HepG2 (cell line): Measurements from ENCODE around the gene BEST2. TPM values are rescaled to one million over a fixed set of nuclear protein-coding genes. Genes with fewer than 3 reads are reported as not detected.

Source experiments
- MED13 ChIP-seq: sonication (generic); formaldehyde crosslinking; IDR thresholded peaks from 2 replicates; pipeline ENCODE4 v1.5.0; 2020; ENCODE audit warnings: missing genetic modification reagents
- NCOR1 ChIP-seq: fragments of 200-600 bp; sonication (generic); IDR thresholded peaks from 2 replicates; pipeline ENCODE4 v1.7.0; 2017; ENCODE audit warnings: antibody characterized with exemption, low read length, borderline replicate concordance
- NFE2L1 ChIP-seq: sonication (generic); formaldehyde crosslinking; IDR thresholded peaks from 2 replicates; pipeline ENCODE4 v1.4.0; 2020; ENCODE audit warnings: missing genetic modification reagents, mild to moderate bottlenecking, borderline replicate concordance
- POGZ ChIP-seq: sonication (generic); formaldehyde crosslinking; IDR thresholded peaks from 2 replicates; pipeline ENCODE4 v1.4.0; 2020; ENCODE audit warnings: mild to moderate bottlenecking, missing genetic modification reagents
- RFXAP ChIP-seq: sonication (generic); formaldehyde crosslinking; IDR thresholded peaks from 2 replicates; pipeline ENCODE4 v1.4.0; 2020; ENCODE audit warnings: missing genetic modification reagents, borderline replicate concordance
- SMAD3 ChIP-seq: sonication (generic); formaldehyde crosslinking; IDR thresholded peaks from 2 replicates; pipeline ENCODE4 v1.4.0; 2020; ENCODE audit warnings: missing genetic modification reagents
- SNRNP70 ChIP-seq: fragments of 200-400 bp; formaldehyde crosslinking; IDR thresholded peaks from 2 replicates; pipeline ENCODE4 v1.6.1; 2017; ENCODE audit warnings: mild to moderate bottlenecking, low read depth, low read length, moderate library complexity
- SOX5 ChIP-seq: IDR thresholded peaks from 2 replicates; pipeline ENCODE4 v1.6.1; 2016; ENCODE audit warnings: borderline replicate concordance
- ZFY ChIP-seq: sonication (generic); formaldehyde crosslinking; IDR thresholded peaks from 2 replicates; pipeline ENCODE4 v1.4.0; 2020; ENCODE audit warnings: missing genetic modification reagents
- ZHX2 ChIP-seq, 2 experiments: sonication (generic) in 1 of 2; formaldehyde crosslinking in 1 of 2; IDR thresholded peaks; 2 replicates each; pipeline versions ENCODE4 v1.6.1 to v1.9.0; 2014 to 2022; ENCODE audit warnings: antibody characterized with exemption in 1 of 2, borderline replicate concordance in 1 of 2, inconsistent platforms in 1 of 2, low read depth in 1 of 2, missing genetic modification reagents in 1 of 2
- ZNF232 ChIP-seq: sonication (generic); formaldehyde crosslinking; IDR thresholded peaks from 2 replicates; pipeline ENCODE4 v1.4.0; 2020; ENCODE audit warnings: missing genetic modification reagents, borderline replicate concordance
- ZNF572 ChIP-seq: sonication (generic); formaldehyde crosslinking; IDR thresholded peaks from 2 replicates; pipeline ENCODE4 v1.5.1; 2020; ENCODE audit warnings: mild to moderate bottlenecking, missing genetic modification reagents
- ZNF788 ChIP-seq: sonication (generic); formaldehyde crosslinking; IDR thresholded peaks from 2 replicates; pipeline ENCODE4 v1.5.0; 2020; ENCODE audit warnings: mild to moderate bottlenecking, missing genetic modification reagents, borderline replicate concordance
- ZNF83 ChIP-seq: sonication (generic); formaldehyde crosslinking; IDR thresholded peaks from 2 replicates; pipeline ENCODE4 v1.4.0; 2020; ENCODE audit warnings: missing genetic modification reagents, mild to moderate bottlenecking, borderline replicate concordance
- polyA plus RNA-seq, 8 experiments: library from polyadenylated mRNA; depleted of rRNA in 3 of 8; stranded (reverse) in 7 of 8; unstranded in 1 of 8; fragments of >200 nt; fragmentation: Illumina TruSeq in 4 of 8; extraction: Trizol in 4 of 8; gene quantifications; 2 replicates each; pipeline versions ENCODE4 v1.2.1 to v1.2.3, GENCODE V29; 2011 to 2016; ENCODE audit warnings: low read depth in 4 of 8, missing spikeins in 1 of 8, mixed read lengths in 1 of 8; ENCODE audit not compliant: insufficient read depth in 1 of 8
- total RNA-seq, 5 experiments: library from RNA; depleted of rRNA; stranded (reverse); fragments of >200 nt; fragmentation: Illumina TruSeq; extraction: Trizol; gene quantifications; 2 replicates each; pipeline ENCODE4 v1.2.3, GENCODE V29; 2016; ENCODE audit warnings: low read depth in 1 of 5
- TF ChIP-seq, protein P1 (sequence below): IDR thresholded peaks from 2 replicates; pipeline ENCODE4 v1.6.1; 2016
- TF ChIP-seq, protein P2 (sequence below): sonication (generic); formaldehyde crosslinking; IDR thresholded peaks from 2 replicates; pipeline ENCODE4 v1.8.0; 2022; ENCODE audit warnings: mild to moderate bottlenecking, missing genetic modification reagents, moderate library complexity
- TF ChIP-seq, protein P3 (sequence below): sonication (generic); formaldehyde crosslinking; IDR thresholded peaks from 2 replicates; pipeline ENCODE4 v1.4.0; 2020; ENCODE audit warnings: missing genetic modification reagents

BEST2 gene
- total and polyA plus RNA-seq, 2 of the 13 experiments (the other 11 are each of a cell fraction or from before 2014, with no cell fraction given): not detected

DNA sequence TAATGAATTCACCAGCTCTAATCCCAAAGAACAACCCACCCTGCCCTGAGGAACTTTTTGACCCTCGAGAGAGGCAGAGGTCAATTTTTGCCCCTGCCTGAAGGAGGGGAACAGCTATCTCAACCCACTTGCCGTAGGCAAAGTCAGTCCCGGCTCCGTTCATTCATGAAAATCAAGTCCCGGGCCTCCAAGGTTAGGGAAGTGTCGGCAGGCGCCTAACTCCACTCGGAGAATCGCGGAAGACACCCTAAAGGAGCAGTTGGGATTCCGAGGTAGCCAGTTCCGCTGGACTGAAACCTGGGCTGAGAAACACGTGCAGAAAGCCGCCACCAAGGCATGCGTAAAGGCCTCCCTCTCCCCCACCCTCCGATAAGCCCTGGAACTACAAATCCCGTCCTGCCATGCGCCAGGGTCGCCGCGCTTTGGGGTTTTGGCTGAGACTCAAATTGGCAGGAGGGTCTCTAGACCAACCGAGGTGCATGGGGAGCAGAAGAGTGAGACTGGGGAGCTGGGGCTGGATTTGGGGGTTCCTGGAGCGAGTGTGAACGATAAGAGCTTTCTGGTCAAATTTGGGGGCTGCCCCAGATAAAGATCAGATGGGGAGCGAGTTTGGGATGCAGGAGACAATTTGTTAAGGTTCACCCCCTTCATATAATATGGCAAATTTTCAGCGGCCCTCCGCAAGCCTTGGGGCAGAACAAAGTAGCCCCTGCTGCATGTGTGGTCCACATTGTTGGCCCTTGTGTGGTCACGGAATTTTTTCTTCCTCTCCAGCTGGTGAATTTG lies 27.8 kb upstream of the BEST2 start, which contains the start of gene TNPO2 (continued):
- no peak for TF ChIP-seq NCOR1
- TF ChIP-seq, protein P1, sequence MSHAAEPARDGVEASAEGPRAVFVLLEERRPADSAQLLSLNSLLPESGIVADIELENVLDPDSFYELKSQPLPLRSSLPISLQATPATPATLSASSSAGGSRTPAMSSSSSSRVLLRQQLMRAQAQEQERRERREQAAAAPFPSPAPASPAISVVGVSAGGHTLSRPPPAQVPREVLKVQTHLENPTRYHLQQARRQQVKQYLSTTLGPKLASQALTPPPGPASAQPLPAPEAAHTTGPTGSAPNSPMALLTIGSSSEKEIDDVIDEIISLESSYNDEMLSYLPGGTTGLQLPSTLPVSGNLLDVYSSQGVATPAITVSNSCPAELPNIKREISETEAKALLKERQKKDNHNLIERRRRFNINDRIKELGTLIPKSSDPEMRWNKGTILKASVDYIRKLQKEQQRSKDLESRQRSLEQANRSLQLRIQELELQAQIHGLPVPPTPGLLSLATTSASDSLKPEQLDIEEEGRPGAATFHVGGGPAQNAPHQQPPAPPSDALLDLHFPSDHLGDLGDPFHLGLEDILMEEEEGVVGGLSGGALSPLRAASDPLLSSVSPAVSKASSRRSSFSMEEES (CRISPR knock-in tag): no peak; the same call in 1 of the 2 replicates
- no peak for TF ChIP-seq SNRNP70
- peak; percentile 85 for TF ChIP-seq ZFY (CRISPR knock-in tag)
- peak; percentile 68; the same call in 1 of the 2 replicates for TF ChIP-seq ZNF788 (CRISPR knock-in tag)
- TF ChIP-seq ZNF83 (CRISPR knock-in tag): no peak
- no peak for TF ChIP-seq ZHX2 (IDR thresholded peaks at IDR 0.05; ENCODE audit: low read depth)
- TF ChIP-seq ZHX2 (CRISPR knock-in tag; IDR thresholded peaks at IDR 0.05; ENCODE audit: borderline replicate concordance): no peak
- TF ChIP-seq NFE2L1 (CRISPR knock-in tag): no peak
- no peak for TF ChIP-seq ZNF572
- no peak; the same call in 1 of the 2 replicates for TF ChIP-seq RFXAP (CRISPR knock-in tag)
- TF ChIP-seq, protein P2, sequence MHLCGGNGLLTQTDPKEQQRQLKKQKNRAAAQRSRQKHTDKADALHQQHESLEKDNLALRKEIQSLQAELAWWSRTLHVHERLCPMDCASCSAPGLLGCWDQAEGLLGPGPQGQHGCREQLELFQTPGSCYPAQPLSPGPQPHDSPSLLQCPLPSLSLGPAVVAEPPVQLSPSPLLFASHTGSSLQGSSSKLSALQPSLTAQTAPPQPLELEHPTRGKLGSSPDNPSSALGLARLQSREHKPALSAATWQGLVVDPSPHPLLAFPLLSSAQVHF: no peak
- no peak for TF ChIP-seq SOX5 (CRISPR knock-in tag)
- 0 out of 2 replicates have a peak, but pooled peaks have one; percentile 4 for TF ChIP-seq POGZ (CRISPR knock-in tag)
- peak; percentile 80 for TF ChIP-seq SMAD3 (CRISPR knock-in tag)
- no peak for TF ChIP-seq ZNF232 (CRISPR knock-in tag)
- TF ChIP-seq, protein P3, sequence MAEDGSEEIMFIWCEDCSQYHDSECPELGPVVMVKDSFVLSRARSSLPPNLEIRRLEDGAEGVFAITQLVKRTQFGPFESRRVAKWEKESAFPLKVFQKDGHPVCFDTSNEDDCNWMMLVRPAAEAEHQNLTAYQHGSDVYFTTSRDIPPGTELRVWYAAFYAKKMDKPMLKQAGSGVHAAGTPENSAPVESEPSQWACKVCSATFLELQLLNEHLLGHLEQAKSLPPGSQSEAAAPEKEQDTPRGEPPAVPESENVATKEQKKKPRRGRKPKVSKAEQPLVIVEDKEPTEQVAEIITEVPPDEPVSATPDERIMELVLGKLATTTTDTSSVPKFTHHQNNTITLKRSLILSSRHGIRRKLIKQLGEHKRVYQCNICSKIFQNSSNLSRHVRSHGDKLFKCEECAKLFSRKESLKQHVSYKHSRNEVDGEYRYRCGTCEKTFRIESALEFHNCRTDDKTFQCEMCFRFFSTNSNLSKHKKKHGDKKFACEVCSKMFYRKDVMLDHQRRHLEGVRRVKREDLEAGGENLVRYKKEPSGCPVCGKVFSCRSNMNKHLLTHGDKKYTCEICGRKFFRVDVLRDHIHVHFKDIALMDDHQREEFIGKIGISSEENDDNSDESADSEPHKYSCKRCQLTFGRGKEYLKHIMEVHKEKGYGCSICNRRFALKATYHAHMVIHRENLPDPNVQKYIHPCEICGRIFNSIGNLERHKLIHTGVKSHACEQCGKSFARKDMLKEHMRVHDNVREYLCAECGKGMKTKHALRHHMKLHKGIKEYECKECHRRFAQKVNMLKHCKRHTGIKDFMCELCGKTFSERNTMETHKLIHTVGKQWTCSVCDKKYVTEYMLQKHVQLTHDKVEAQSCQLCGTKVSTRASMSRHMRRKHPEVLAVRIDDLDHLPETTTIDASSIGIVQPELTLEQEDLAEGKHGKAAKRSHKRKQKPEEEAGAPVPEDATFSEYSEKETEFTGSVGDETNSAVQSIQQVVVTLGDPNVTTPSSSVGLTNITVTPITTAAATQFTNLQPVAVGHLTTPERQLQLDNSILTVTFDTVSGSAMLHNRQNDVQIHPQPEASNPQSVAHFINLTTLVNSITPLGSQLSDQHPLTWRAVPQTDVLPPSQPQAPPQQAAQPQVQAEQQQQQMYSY: no peak
- no peak for TF ChIP-seq MED13 (CRISPR knock-in tag)
